Neural cell (in vitro differentiated cells): ENCODE measurements around the gene MYL12A.

Source experiments
- MXI1 ChIP-seq: fragments of 450-650 bp; conservative IDR thresholded peaks from 2 replicates; pipeline ENCODE4 v1.6.1; 2014; ENCODE audit warnings: antibody characterized with exemption, mild to moderate bottlenecking; ENCODE audit not compliant: poor library complexity, severe bottlenecking
- TAF1 ChIP-seq: IDR thresholded peaks from 2 replicates; pipeline ENCODE4 v1.6.1; 2012; ENCODE audit warnings: low read depth
- TF ChIP-seq, protein P1 (sequence below): fragments of 450-650 bp; IDR thresholded peaks from 2 replicates; pipeline ENCODE4 v1.5.1; 2014; ENCODE audit warnings: antibody characterized with exemption, mild to moderate bottlenecking, moderate library complexity; ENCODE audit not compliant: poor library complexity, severe bottlenecking
- TF ChIP-seq, protein P2 (sequence below): IDR thresholded peaks from 2 replicates; pipeline ENCODE4 v1.6.1; 2012; ENCODE audit warnings: borderline replicate concordance

DNA sequence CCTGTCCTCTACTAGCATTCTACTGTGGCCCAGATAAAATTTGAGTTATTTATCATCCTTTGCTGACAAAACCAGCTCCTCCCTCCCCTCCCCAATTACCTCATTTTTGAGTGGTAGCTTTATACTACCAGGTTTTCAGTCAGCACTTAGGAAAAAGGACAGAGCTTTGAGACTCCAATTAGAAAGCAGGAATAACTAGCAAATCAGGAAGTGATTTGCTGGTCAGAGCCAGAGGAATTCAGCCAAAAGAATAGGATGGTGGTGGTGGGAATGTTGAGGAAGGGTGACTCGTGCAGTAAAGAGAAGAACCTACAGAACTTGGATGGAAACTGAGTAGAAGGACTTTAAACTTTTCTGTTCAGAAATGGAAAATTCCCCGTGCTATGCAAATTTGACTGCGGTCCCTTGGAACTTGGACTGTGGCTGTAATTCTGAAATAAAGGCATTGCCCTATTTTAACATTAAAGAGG, 18.0 kb downstream of the MYL12A start:
- TF ChIP-seq MXI1 (no peak), TAF1 (no peak)
- TF ChIP-seq, protein P1, sequence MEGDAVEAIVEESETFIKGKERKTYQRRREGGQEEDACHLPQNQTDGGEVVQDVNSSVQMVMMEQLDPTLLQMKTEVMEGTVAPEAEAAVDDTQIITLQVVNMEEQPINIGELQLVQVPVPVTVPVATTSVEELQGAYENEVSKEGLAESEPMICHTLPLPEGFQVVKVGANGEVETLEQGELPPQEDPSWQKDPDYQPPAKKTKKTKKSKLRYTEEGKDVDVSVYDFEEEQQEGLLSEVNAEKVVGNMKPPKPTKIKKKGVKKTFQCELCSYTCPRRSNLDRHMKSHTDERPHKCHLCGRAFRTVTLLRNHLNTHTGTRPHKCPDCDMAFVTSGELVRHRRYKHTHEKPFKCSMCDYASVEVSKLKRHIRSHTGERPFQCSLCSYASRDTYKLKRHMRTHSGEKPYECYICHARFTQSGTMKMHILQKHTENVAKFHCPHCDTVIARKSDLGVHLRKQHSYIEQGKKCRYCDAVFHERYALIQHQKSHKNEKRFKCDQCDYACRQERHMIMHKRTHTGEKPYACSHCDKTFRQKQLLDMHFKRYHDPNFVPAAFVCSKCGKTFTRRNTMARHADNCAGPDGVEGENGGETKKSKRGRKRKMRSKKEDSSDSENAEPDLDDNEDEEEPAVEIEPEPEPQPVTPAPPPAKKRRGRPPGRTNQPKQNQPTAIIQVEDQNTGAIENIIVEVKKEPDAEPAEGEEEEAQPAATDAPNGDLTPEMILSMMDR: no peak
- TF ChIP-seq, protein P2, sequence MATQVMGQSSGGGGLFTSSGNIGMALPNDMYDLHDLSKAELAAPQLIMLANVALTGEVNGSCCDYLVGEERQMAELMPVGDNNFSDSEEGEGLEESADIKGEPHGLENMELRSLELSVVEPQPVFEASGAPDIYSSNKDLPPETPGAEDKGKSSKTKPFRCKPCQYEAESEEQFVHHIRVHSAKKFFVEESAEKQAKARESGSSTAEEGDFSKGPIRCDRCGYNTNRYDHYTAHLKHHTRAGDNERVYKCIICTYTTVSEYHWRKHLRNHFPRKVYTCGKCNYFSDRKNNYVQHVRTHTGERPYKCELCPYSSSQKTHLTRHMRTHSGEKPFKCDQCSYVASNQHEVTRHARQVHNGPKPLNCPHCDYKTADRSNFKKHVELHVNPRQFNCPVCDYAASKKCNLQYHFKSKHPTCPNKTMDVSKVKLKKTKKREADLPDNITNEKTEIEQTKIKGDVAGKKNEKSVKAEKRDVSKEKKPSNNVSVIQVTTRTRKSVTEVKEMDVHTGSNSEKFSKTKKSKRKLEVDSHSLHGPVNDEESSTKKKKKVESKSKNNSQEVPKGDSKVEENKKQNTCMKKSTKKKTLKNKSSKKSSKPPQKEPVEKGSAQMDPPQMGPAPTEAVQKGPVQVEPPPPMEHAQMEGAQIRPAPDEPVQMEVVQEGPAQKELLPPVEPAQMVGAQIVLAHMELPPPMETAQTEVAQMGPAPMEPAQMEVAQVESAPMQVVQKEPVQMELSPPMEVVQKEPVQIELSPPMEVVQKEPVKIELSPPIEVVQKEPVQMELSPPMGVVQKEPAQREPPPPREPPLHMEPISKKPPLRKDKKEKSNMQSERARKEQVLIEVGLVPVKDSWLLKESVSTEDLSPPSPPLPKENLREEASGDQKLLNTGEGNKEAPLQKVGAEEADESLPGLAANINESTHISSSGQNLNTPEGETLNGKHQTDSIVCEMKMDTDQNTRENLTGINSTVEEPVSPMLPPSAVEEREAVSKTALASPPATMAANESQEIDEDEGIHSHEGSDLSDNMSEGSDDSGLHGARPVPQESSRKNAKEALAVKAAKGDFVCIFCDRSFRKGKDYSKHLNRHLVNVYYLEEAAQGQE: no peak
